GM23338 (cell line): ENCODE results near the gene F8A2.
"Not testable (repeated sequence)": the region's sequence is repeated elsewhere in the genome, so short reads cannot be mapped to it uniquely, and the experiment has no call there.

ENCODE experiments used
- CREB1 ChIP-seq: fragments of 250-450 bp; sonication (Bioruptor Pico); IDR thresholded peaks from 2 replicates; pipeline ENCODE4 v1.5.0; 2020; ENCODE audit warnings: low read depth, mild to moderate bottlenecking, moderate library complexity
- CTCF ChIP-seq, 2 experiments: fragments of 200-600 bp in 1 of 2; sonication (generic) in 1 of 2; conservative IDR thresholded peaks; 2 replicates each; pipeline versions ENCODE4 v1.5.1 to v1.6.1; 2016 to 2017; ENCODE audit warnings: antibody characterized with exemption in 2 of 2, low read depth in 2 of 2, mild to moderate bottlenecking in 2 of 2, moderate library complexity in 1 of 2
- EZH2 ChIP-seq: fragments of 200-600 bp; sonication (generic); IDR thresholded peaks from one replicate; pipeline ENCODE4 v1.8.0; 2017; ENCODE audit warnings: antibody characterized with exemption, mild to moderate bottlenecking, low read depth; ENCODE audit not compliant: unreplicated experiment
- EZH2phosphoT487 ChIP-seq: fragments of 200-600 bp; sonication (generic); IDR thresholded peaks from one replicate; pipeline ENCODE4 v1.8.1; 2018; ENCODE audit warnings: antibody characterized with exemption; ENCODE audit not compliant: unreplicated experiment
- NANOG ChIP-seq: IDR thresholded peaks from 2 replicates; pipeline ENCODE4 v1.6.1; 2016; ENCODE audit warnings: antibody characterized with exemption, borderline replicate concordance
- POLR2AphosphoS5 ChIP-seq: IDR thresholded peaks from 2 replicates; pipeline ENCODE4 v1.6.1; 2016; ENCODE audit warnings: antibody characterized with exemption, low read depth
- REST ChIP-seq: IDR thresholded peaks from one replicate; pipeline ENCODE4 v1.6.1; 2018; ENCODE audit warnings: antibody characterized with exemption; ENCODE audit not compliant: unreplicated experiment
- ZNF114 ChIP-seq: fragments of 250-450 bp; sonication (Bioruptor Pico); IDR thresholded peaks from 2 replicates; pipeline ENCODE4 v1.5.0; 2020; ENCODE audit warnings: mild to moderate bottlenecking, moderate library complexity
- ZNF331 ChIP-seq: fragments of 250-450 bp; sonication (Bioruptor Pico); IDR thresholded peaks from 2 replicates; pipeline ENCODE4 v1.5.0; 2020; ENCODE audit warnings: low read depth, mild to moderate bottlenecking, moderate library complexity
- ZNF462 ChIP-seq: fragments of 250-450 bp; sonication (Bioruptor Pico); IDR thresholded peaks from 2 replicates; pipeline ENCODE4 v1.5.0; 2020; ENCODE audit warnings: mild to moderate bottlenecking, moderate library complexity

DNA sequence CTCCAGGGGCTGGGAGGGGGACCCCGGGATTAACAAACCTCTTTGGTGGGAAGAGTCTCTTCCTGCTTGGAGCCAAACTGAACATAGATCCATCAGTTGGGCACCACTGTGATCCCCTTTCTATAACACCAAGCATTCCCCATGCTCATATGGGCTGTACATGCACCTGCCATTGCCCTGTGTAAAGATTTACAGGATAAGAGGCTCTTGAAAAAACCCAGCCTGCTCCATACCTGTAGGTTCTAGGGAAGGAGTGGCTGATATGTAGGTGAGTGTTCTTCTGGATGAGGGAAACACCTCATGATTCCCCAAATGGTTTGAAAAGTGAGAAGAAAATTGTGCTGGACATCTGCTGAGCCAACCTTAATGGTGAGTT lies 46.6 kb upstream of the F8A2 start:
- TF ChIP-seq POLR2AphosphoS5; EZH2; CTCF (conservative IDR thresholded peaks at IDR 0.05; ENCODE audit: low read depth in 2 of 2); CREB1; EZH2phosphoT487; REST; ZNF331; ZNF462; NANOG; ZNF114 (CRISPR knock-in tag): not testable (repeated sequence)
